CD8-positive, alpha-beta memory T cell (primary cell): ENCODE results near the gene KRT77. TPM values are rescaled to one million over a fixed set of nuclear protein-coding genes. Genes with fewer than 3 reads are reported as not detected.
"Not testable (repeated sequence)": the region's sequence is repeated elsewhere in the genome, so short reads cannot be mapped to it uniquely, and the experiment has no call there.

Experiments used
- CTCF ChIA-PET: fragments of 350-600 bp; sonication (Branson Sonifier 250); formaldehyde crosslinking; loops from one replicate; lab custom pipeline; 2021; ENCODE audit warnings: antibody characterized with exemption; lab: Charles Lee
- POLR2A ChIA-PET: fragments of 350-600 bp; sonication (Branson Sonifier 250); formaldehyde crosslinking; loops from one replicate; lab custom pipeline; 2021; ENCODE audit warnings: antibody characterized with exemption; lab: Charles Lee
- DNase-seq, 5 donors: peaks; one replicate each; pipeline versions ENCODE4 v3.0.0 to v3.0.0-alpha.2; 2020 to 2022; ENCODE audit warnings: mixed read lengths in 1 of 5
- H3K27ac ChIP-seq: one replicate; pipeline ENCODE4 v1.7.0; 2013; ENCODE audit warnings: low read depth, mild to moderate bottlenecking, low read length, moderate library complexity
- H3K27me3 ChIP-seq: 2 replicates; pipeline ENCODE4 v1.7.0; 2013; ENCODE audit warnings: low read length, mild to moderate bottlenecking; ENCODE audit not compliant: insufficient read depth, poor library complexity, severe bottlenecking
- H3K36me3 ChIP-seq: 2 replicates; pipeline ENCODE4 v1.7.0; 2013; ENCODE audit warnings: mild to moderate bottlenecking, low read length, moderate library complexity; ENCODE audit not compliant: insufficient read depth
- H3K4me1 ChIP-seq: 2 replicates; pipeline ENCODE4 v1.7.0; 2013; ENCODE audit warnings: mild to moderate bottlenecking, low read length, moderate library complexity; ENCODE audit not compliant: insufficient read depth
- H3K4me3 ChIP-seq: 2 replicates; pipeline ENCODE4 v1.7.0; 2013; ENCODE audit warnings: mild to moderate bottlenecking, low read length
- H3K9me3 ChIP-seq: 2 replicates; pipeline ENCODE4 v1.7.0; 2013; ENCODE audit warnings: mild to moderate bottlenecking, low read length
- H3K27ac Mint-ChIP-seq, 8 donors: one replicate each; pipeline ENCODE4 v1.8.0; 2020 to 2021; ENCODE audit warnings: mixed read lengths in 8 of 8, mild to moderate bottlenecking in 6 of 8, inconsistent platforms in 3 of 8, moderate library complexity in 3 of 8
- H3K27me3 Mint-ChIP-seq, 2 donors: one replicate each; pipeline ENCODE4 v1.8.0; 2020 to 2021; ENCODE audit warnings: mixed read lengths in 2 of 2, mild to moderate bottlenecking in 1 of 2, moderate library complexity in 1 of 2
- H3K36me3 Mint-ChIP-seq, 3 donors: one replicate each; pipeline ENCODE4 v1.8.0; 2020 to 2021; ENCODE audit warnings: mixed read lengths in 3 of 3, inconsistent platforms in 1 of 3, mild to moderate bottlenecking in 1 of 3
- H3K4me1 Mint-ChIP-seq, 3 donors: one replicate each; pipeline ENCODE4 v1.8.0; 2020 to 2021; ENCODE audit warnings: mixed read lengths in 3 of 3, inconsistent platforms in 1 of 3, mild to moderate bottlenecking in 1 of 3
- H3K4me3 Mint-ChIP-seq, 7 donors: one replicate each; pipeline ENCODE4 v1.8.0; 2020 to 2021; ENCODE audit warnings: mixed read lengths in 7 of 7, mild to moderate bottlenecking in 6 of 7, moderate library complexity in 4 of 7, inconsistent platforms in 2 of 7
- H3K9me3 Mint-ChIP-seq, 5 donors: one replicate each; pipeline ENCODE4 v1.8.0; 2020 to 2022; ENCODE audit warnings: mixed read lengths in 5 of 5, mild to moderate bottlenecking in 3 of 5, moderate library complexity in 2 of 5, inconsistent platforms in 1 of 5
- polyA plus RNA-seq: library from polyadenylated mRNA; unstranded; fragments of 300-500 nt; fragmentation: Illumina TruSeq; gene quantifications from one replicate; pipeline ENCODE4 v1.2.3, GENCODE V29; 2021
- total RNA-seq, 2 experiments: library from RNA; stranded (reverse); gene quantifications; one replicate each; pipeline ENCODE4 v1.2.3, GENCODE V29; 2021

The KRT77 gene
- total and polyA plus RNA-seq, 3 experiments from 2014 or later, result not detected

- Mint-ChIP-seq H3K9me3 (no peaks in the 10 kb centered on the region), H3K36me3 (no peaks in the 10 kb centered on the region), H3K4me1 (no peaks in the 10 kb centered on the region), H3K4me3 (no peak overlapping the region), H3K27ac (no peak overlapping the region), H3K27me3 (peaks cover 14 to 35% of the 10 kb centered on the region in 2 donors)
- CTCF ChIA-PET, result no interaction called here
- POLR2A ChIA-PET, result no interaction called here
- DNase-seq, result no peak
- H3K4me1 ChIP-seq, result no peaks in the 10 kb centered on the region
- no peak overlapping the region for H3K4me3 ChIP-seq
- no peaks in the 10 kb centered on the region for H3K27me3 ChIP-seq
- no peaks in the 10 kb centered on the region for H3K36me3 ChIP-seq
- no peaks in the 10 kb centered on the region for H3K9me3 ChIP-seq
- H3K27ac ChIP-seq, result no peak overlapping the region
These were observed 30.9 kb downstream of the KRT77 start for GRCh38 chr12:52672321-52672933.

- no peaks in the 10 kb centered on the region for H3K9me3 ChIP-seq
- H3K4me1 Mint-ChIP-seq, result no peaks in the 10 kb centered on the region
- no peak overlapping the region for H3K27ac ChIP-seq
- POLR2A ChIA-PET, result no interaction called here
- H3K4me1 ChIP-seq, result no peaks in the 10 kb centered on the region
- CTCF ChIA-PET, result interaction anchor here (0.8 kb wide), 1 partner anchor 88 kb away, joined by 3 read pairs; no protein-coding TSS in a partner anchor
- H3K36me3 Mint-ChIP-seq, result no peaks in the 10 kb centered on the region
- no peak overlapping the region for H3K4me3 Mint-ChIP-seq
- H3K27me3 Mint-ChIP-seq, result peaks cover 8 to 21% of the 10 kb centered on the region in 2 donors
- H3K36me3 ChIP-seq, result no peaks in the 10 kb centered on the region
- DNase-seq, result no peak
- no peak overlapping the region for H3K27ac Mint-ChIP-seq
- no peaks in the 10 kb centered on the region for H3K9me3 Mint-ChIP-seq
- H3K27me3 ChIP-seq, result no peaks in the 10 kb centered on the region
- H3K4me3 ChIP-seq, result no peak overlapping the region
These were observed 32.4 kb downstream of the KRT77 start for GRCh38 chr12:52670961-52671360.

- Mint-ChIP-seq H3K27ac (no peak overlapping the region), H3K4me3 (no peak overlapping the region), H3K4me1 (no peaks in the 10 kb centered on the region), H3K9me3 (no peaks in the 10 kb centered on the region), H3K27me3 (peaks cover 4 to 19% of the 10 kb centered on the region in 2 donors), H3K36me3 (no peaks in the 10 kb centered on the region)
- Histone ChIP-seq H3K27me3 (no peaks in the 10 kb centered on the region), H3K27ac (no peak overlapping the region), H3K4me1 (no peaks in the 10 kb centered on the region), H3K9me3 (no peaks in the 10 kb centered on the region), H3K36me3 (no peaks in the 10 kb centered on the region), H3K4me3 (no peak overlapping the region)
- ChIA-PET POLR2A (no interaction called here), CTCF (interaction anchor here (0.8 kb wide), 1 partner anchor 88 kb away, joined by 3 read pairs; no protein-coding TSS in a partner anchor)
- DNase-seq, result no peak
These were observed 32.8 kb downstream of the KRT77 start for GRCh38 chr12:52670506-52670905.

GRCh38 chr12:52669941-52670340 lies 33.4 kb downstream of the KRT77 start:
- H3K9me3 ChIP-seq, H3K27ac ChIP-seq, H3K27ac Mint-ChIP-seq, CTCF ChIA-PET, POLR2A ChIA-PET, H3K9me3 Mint-ChIP-seq, H3K27me3 ChIP-seq, H3K36me3 ChIP-seq, H3K4me1 Mint-ChIP-seq, H3K4me1 ChIP-seq, H3K36me3 Mint-ChIP-seq, DNase-seq, H3K4me3 Mint-ChIP-seq, H3K4me3 ChIP-seq: not testable (repeated sequence)
- H3K27me3 Mint-ChIP-seq, result peaks cover 4 to 24% of the 10 kb centered on the region in 2 donors

- Mint-ChIP-seq H3K27ac (no peak overlapping the region), H3K36me3 (no peaks in the 10 kb centered on the region), H3K4me1 (no peaks in the 10 kb centered on the region), H3K9me3 (no peaks in the 10 kb centered on the region), H3K4me3 (no peak overlapping the region), H3K27me3 (peaks cover 7 to 22% of the 10 kb centered on the region in 2 donors)
- Histone ChIP-seq H3K27ac (no peak overlapping the region), H3K9me3 (no peaks in the 10 kb centered on the region), H3K36me3 (no peaks in the 10 kb centered on the region), H3K27me3 (no peaks in the 10 kb centered on the region), H3K4me3 (no peak overlapping the region), H3K4me1 (no peaks in the 10 kb centered on the region)
- no peak for DNase-seq
- ChIA-PET POLR2A (no interaction called here), CTCF (no interaction called here)
These were observed 33.9 kb downstream of the KRT77 start for GRCh38 chr12:52669426-52669825.

- H3K4me3 Mint-ChIP-seq, result no peak overlapping the region
- POLR2A ChIA-PET, result no interaction called here
- CTCF ChIA-PET, result no interaction called here
- Histone ChIP-seq H3K4me3 (no peak overlapping the region), H3K27me3 (no peaks in the 10 kb centered on the region), H3K36me3 (no peaks in the 10 kb centered on the region), H3K9me3 (no peaks in the 10 kb centered on the region), H3K27ac (no peak overlapping the region), H3K4me1 (no peaks in the 10 kb centered on the region)
- no peak for DNase-seq
- H3K4me1 Mint-ChIP-seq, result no peaks in the 10 kb centered on the region
- no peaks in the 10 kb centered on the region for H3K36me3 Mint-ChIP-seq
- peak overlapping the region in 2 of 8 donors; percentile 22 to 84 for H3K27ac Mint-ChIP-seq
- no peaks in the 10 kb centered on the region for H3K9me3 Mint-ChIP-seq
- H3K27me3 Mint-ChIP-seq, result peaks cover 11 to 26% of the 10 kb centered on the region in 2 donors
These were observed 35.4 kb downstream of the KRT77 start for GRCh38 chr12:52667931-52668330.

GRCh38 chr12:52667509-52667908 lies 35.8 kb downstream of the KRT77 start:
- Mint-ChIP-seq H3K4me1 (peaks cover under 1 to 2% (median 1%) of the 10 kb centered on the region in 3 donors), H3K27me3 (peaks cover 11 to 26% of the 10 kb centered on the region in 2 donors), H3K9me3 (no peaks in the 10 kb centered on the region), H3K36me3 (no peaks in the 10 kb centered on the region), H3K4me3 (no peak overlapping the region), H3K27ac (no peak overlapping the region)
- H3K4me1 ChIP-seq, result no peaks in the 10 kb centered on the region
- DNase-seq, result no peak
- H3K9me3 ChIP-seq, result no peaks in the 10 kb centered on the region
- no peak overlapping the region for H3K27ac ChIP-seq
- ChIA-PET CTCF (interaction anchor here (0.7 kb wide), 1 partner anchor 177 kb away, joined by 3 read pairs; no protein-coding TSS in a partner anchor), POLR2A (no interaction called here)
- no peaks in the 10 kb centered on the region for H3K36me3 ChIP-seq
- no peaks in the 10 kb centered on the region for H3K27me3 ChIP-seq
- no peak overlapping the region for H3K4me3 ChIP-seq

GRCh38 chr12:52666471-52666870 lies 36.9 kb downstream of the KRT77 start:
- CTCF ChIA-PET, result no interaction called here
- Mint-ChIP-seq H3K4me3 (no peak overlapping the region), H3K4me1 (peaks cover 5 to 8% (median 7%) of the 10 kb centered on the region in 3 donors), H3K9me3 (no peaks in the 10 kb centered on the region), H3K27me3 (peaks cover 11 to 26% of the 10 kb centered on the region in 2 donors), H3K36me3 (no peaks in the 10 kb centered on the region), H3K27ac (no peak overlapping the region)
- Histone ChIP-seq H3K9me3 (no peaks in the 10 kb centered on the region), H3K4me3 (no peak overlapping the region), H3K27ac (no peak overlapping the region), H3K36me3 (no peaks in the 10 kb centered on the region), H3K4me1 (peaks cover 6% of the 10 kb centered on the region), H3K27me3 (no peaks in the 10 kb centered on the region)
- POLR2A ChIA-PET, result no interaction called here
- no peak for DNase-seq
